HL-60 (cell line): ENCODE measurements around the gene A3GALT2.

ENCODE experiments used
- DNase-seq, 2 experiments: peaks; one replicate each; pipeline ENCODE4 v3.0.0-alpha.2; 2010 to 2020; ENCODE audit warnings: low read depth in 1 of 2, low spot score in 1 of 2
- H3K27ac ChIP-seq: fragments of 250-450 bp; sonication (Bioruptor Pico); replicated peaks from 2 replicates; pipeline ENCODE4 v1.5.1; 2020; ENCODE audit warnings: mild to moderate bottlenecking, moderate library complexity
- H3K27me3 ChIP-seq: fragments of 250-450 bp; sonication (Bioruptor Pico); 2 replicates; pipeline ENCODE4 v1.5.1; 2021; ENCODE audit warnings: mild to moderate bottlenecking, moderate library complexity; ENCODE audit not compliant: insufficient read depth, poor library complexity, severe bottlenecking
- H3K4me3 ChIP-seq: replicated peaks from 2 replicates; pipeline ENCODE4 v1.5.1; 2011; ENCODE audit warnings: mild to moderate bottlenecking, control low read depth, low read length; ENCODE audit not compliant: insufficient read depth
- GABPA ChIP-seq: IDR thresholded peaks from 2 replicates; pipeline ENCODE4 v1.6.1; 2012; ENCODE audit warnings: low read depth
- POLR2AphosphoS5 ChIP-seq: IDR thresholded peaks from 2 replicates; pipeline ENCODE4 v1.6.1; 2012; ENCODE audit warnings: low read depth
- REST ChIP-seq: IDR thresholded peaks from 2 replicates; pipeline ENCODE4 v1.6.1; 2012; ENCODE audit warnings: low read depth; ENCODE audit not compliant: insufficient replicate concordance
- SPI1 ChIP-seq: IDR thresholded peaks from 2 replicates; pipeline ENCODE4 v1.6.1; 2012; ENCODE audit warnings: low read depth, mild to moderate bottlenecking, borderline replicate concordance
- TF ChIP-seq, protein P1 (sequence below): IDR thresholded peaks from one replicate; pipeline ENCODE4 v1.5.1; 2011; ENCODE audit warnings: low read length, control low read depth, inconsistent platforms; ENCODE audit not compliant: insufficient read depth

The A3GALT2 gene

GRCh38 chr1:33369081-33369480, 48.2 kb upstream of the A3GALT2 start:
- Histone ChIP-seq H3K4me3 (no peak overlapping the region), H3K27me3 (no peaks in the 10 kb centered on the region), H3K27ac (no peak overlapping the region)
- DNase-seq, result no peak
- TF ChIP-seq, protein P1, sequence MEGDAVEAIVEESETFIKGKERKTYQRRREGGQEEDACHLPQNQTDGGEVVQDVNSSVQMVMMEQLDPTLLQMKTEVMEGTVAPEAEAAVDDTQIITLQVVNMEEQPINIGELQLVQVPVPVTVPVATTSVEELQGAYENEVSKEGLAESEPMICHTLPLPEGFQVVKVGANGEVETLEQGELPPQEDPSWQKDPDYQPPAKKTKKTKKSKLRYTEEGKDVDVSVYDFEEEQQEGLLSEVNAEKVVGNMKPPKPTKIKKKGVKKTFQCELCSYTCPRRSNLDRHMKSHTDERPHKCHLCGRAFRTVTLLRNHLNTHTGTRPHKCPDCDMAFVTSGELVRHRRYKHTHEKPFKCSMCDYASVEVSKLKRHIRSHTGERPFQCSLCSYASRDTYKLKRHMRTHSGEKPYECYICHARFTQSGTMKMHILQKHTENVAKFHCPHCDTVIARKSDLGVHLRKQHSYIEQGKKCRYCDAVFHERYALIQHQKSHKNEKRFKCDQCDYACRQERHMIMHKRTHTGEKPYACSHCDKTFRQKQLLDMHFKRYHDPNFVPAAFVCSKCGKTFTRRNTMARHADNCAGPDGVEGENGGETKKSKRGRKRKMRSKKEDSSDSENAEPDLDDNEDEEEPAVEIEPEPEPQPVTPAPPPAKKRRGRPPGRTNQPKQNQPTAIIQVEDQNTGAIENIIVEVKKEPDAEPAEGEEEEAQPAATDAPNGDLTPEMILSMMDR, result no peak
- TF ChIP-seq GABPA (no peak), POLR2AphosphoS5 (no peak), REST (no peak), SPI1 (no peak)

DNA sequence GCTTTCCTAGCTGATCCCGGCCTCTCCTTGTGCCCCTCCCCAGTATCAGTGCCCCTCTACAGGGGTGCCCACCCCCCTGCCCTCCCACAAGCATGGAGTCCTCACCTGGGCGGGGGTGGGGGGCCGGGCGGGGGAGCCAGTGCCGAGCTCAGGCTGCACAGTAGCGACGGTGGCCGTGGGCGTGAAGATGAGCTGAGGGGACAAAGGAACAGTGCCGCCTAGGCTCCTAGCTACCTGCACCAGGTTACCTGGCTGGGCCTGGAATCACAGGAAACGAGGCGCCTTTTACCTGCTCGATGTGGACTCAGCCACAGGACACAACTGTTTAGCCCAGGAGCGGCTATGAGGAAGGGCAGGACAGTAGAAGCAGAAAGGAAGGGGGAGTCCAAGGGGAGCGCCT, 47.5 kb upstream of the A3GALT2 start:
- Histone ChIP-seq H3K27me3 (no peaks in the 10 kb centered on the region), H3K4me3 (no peak overlapping the region), H3K27ac (no peak overlapping the region)
- TF ChIP-seq REST (no peak), POLR2AphosphoS5 (no peak), GABPA (no peak), SPI1 (no peak)
- TF ChIP-seq, protein P1, result no peak
- DNase-seq, result no peak

DNA sequence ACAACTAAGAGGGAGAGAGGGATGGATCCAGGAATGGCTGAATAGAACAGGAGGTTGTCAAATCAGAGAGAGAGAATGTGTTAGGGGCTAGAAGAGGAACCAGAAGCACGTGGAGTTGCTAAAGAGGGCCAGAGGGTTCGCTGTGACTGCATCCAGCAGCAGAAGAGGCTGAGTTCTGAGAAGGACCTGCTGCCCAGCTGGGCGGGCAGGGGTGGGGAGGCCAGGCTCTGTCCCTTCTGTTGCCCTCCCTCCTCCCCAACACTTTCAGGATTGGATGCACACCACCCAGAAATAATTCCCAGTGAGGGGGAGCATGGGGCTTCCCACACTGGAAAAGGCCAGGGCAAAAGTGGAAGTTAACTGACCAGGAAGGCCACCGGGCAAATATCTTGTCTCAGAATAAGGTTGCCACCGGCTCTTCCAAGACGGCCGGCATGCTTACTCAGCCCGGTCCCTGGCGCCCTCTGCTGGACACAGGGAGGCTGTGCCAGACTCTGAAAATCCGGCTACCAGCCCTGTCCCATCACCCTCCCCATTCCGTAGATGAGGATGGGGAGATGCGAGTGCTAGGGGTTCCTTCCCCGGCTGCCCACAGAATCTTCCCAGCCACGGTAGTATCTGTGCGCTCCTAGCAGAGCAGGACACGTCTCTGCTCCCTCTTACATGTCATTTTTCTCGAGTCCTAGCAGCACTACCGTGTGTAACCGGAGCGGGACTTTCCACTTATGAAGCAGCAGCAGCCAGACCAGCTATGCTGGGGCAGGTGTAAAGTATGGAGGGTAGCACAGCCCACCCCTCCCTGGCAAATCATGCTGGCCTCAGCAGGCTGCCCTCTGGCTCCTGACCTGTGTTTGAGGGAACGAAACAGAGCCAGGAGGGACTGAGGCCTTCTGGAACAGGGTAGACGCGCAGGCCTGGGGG, 46.8 kb upstream of the A3GALT2 start:
- peak in 1 of 2 experiments; percentile 83 for DNase-seq
- TF ChIP-seq, protein P1, result peak; percentile 98
- no peak for TF ChIP-seq GABPA
- no peak overlapping the region for H3K4me3 ChIP-seq
- no peaks in the 10 kb centered on the region for H3K27me3 ChIP-seq
- no peak overlapping the region for H3K27ac ChIP-seq
